Activated T-cell treated with anti-CD3 and anti-CD28 coated beads, Interleukin-2, amount 50 U/mL, for 72 hours (primary cell): Measurements from ENCODE around the gene RALBP1. TPM values are rescaled to one million over a fixed set of nuclear protein-coding genes. Genes with fewer than 3 reads are reported as not detected.
A peak's percentile ranks its signal among the peaks of the same experiment; 100 is the strongest.

Experiments
- ATAC-seq, 2 donors: fragments of 150-1000 bp; cut with Tn5 transposase; replicated peaks in 1 of 2; 2 replicates each; pipeline ENCODE4 v1.10.0; 2021; ENCODE audit warnings: moderate library complexity in 2 of 2, mild to moderate bottlenecking in 1 of 2
- DNase-seq, 2 donors: peaks; one replicate each; pipeline ENCODE4 v3.0.0; 2021 to 2022; ENCODE audit warnings: mixed read lengths in 1 of 2
- H3K27ac Mint-ChIP-seq: one replicate; pipeline ENCODE4 v1.8.0; 2022; ENCODE audit warnings: mild to moderate bottlenecking, moderate library complexity, mixed read lengths
- H3K27me3 Mint-ChIP-seq: one replicate; pipeline ENCODE4 v1.8.0; 2022; ENCODE audit warnings: low read depth, mixed read lengths
- H3K36me3 Mint-ChIP-seq, 2 donors: one replicate each; pipeline ENCODE4 v1.8.0; 2022; ENCODE audit warnings: mixed read lengths in 2 of 2, mild to moderate bottlenecking in 1 of 2; ENCODE audit not compliant: insufficient read depth in 2 of 2
- H3K4me1 Mint-ChIP-seq: one replicate; pipeline ENCODE4 v1.8.0; 2022; ENCODE audit warnings: low read depth, mixed read lengths
- H3K4me3 Mint-ChIP-seq, 2 donors: one replicate each; pipeline ENCODE4 v1.8.0; 2022; ENCODE audit warnings: mild to moderate bottlenecking in 2 of 2, mixed read lengths in 2 of 2, moderate library complexity in 2 of 2
- H3K9me3 Mint-ChIP-seq, 2 donors: one replicate each; pipeline ENCODE4 v1.8.0; 2022; ENCODE audit warnings: mixed read lengths in 2 of 2
- total RNA-seq, 2 donors: library from RNA; stranded (reverse); gene quantifications; one replicate each; pipeline ENCODE4 v1.2.3, GENCODE V29; 2022

The RALBP1 gene
- total RNA-seq, 2 donors from 2014 or later, result 48.4 to 58.7 TPM

DNA sequence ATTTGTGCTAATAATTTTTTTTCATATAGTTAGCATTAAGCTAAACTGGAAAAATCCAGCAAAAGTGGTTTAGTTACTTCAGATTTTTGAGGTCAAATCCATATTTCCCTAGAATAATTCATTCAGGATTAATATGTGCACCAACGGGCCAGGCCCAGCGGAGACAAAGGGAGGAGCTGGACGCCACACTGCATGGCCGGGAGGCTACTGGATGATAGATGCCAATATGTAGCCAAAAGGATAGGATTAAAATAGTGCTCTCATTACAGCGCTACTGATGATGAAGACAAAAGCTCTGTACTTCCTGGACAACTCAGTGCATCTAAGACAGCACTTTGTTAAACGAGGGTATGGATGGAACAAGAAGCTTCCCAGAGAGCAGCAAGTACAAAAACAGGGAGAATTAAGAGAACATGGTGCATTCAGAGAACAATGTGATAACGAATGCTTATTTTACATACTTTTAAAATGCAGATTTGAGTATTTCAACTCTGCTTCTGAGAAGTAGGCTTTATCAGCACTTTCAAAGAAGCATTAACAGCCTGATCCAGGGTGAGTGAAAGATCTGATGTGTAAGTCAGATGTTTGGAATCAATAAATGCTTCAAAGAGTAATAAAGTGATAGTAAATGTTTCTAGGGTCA lies 99.3 kb downstream of the RALBP1 start:
- no peaks in the 10 kb centered on the region for H3K9me3 Mint-ChIP-seq
- H3K27me3 Mint-ChIP-seq, result no peaks in the 10 kb centered on the region
- no peaks in the 10 kb centered on the region for H3K4me1 Mint-ChIP-seq
- no peak overlapping the region for H3K27ac Mint-ChIP-seq
- no peak overlapping the region for H3K4me3 Mint-ChIP-seq
- ATAC-seq (no peak), DNase-seq (no peak)
- H3K36me3 Mint-ChIP-seq, result peaks cover 1 to 2% of the 10 kb centered on the region in 2 donors

DNA sequence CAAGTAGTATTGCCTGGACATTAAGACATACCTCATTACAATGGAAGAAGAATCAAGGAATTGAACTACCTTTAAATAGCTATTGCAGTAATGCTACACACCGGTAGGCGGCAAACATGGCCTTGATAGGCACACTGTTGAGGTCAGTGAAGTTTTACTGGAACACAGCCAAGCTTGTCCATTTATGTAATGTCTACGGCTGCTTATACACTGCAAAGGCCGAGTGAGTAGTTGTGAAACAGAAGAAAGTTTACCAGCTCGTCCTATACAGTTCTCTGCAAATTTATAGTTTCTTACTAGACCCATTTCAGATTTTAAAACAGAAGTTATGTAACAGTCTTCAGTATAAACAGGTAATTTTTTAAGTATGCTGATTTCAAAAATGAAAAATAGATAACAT lies 100.2 kb downstream of the RALBP1 start:
- Mint-ChIP-seq H3K9me3 (no peaks in the 10 kb centered on the region), H3K4me3 (no peak overlapping the region), H3K36me3 (peaks cover 1 to 2% of the 10 kb centered on the region in 2 donors), H3K27ac (no peak overlapping the region), H3K4me1 (no peaks in the 10 kb centered on the region), H3K27me3 (no peaks in the 10 kb centered on the region)
- DNase-seq (peak; percentile 11), ATAC-seq (peak; percentile 36 to 43)

DNA sequence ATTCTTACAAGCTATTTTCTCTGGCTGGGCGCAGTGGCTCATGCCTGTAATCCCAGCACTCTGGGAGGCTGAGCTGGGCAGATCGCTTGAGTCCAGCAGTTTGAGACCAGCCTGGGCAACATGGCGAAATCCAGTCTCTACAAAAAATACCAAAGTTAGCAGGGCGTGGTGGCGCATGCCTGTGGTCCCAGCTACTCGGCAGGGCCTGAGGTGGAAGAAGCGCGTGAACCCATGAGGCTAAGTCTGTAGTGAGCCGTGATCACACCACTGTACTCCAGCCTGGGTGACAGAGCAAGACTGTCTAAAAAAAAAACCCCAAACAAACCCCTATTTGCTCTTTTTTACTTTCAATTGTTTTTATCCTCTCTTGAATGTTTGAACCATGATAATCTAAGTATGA lies 102.0 kb downstream of the RALBP1 start:
- Mint-ChIP-seq H3K27me3 (no peaks in the 10 kb centered on the region), H3K4me3 (no peak overlapping the region), H3K4me1 (no peaks in the 10 kb centered on the region), H3K36me3 (peaks cover 11 to 12% of the 10 kb centered on the region in 2 donors), H3K9me3 (peaks cover 0 to 2% of the 10 kb centered on the region in 2 donors), H3K27ac (no peak overlapping the region)
- ATAC-seq (no peak), DNase-seq (no peak)

DNA sequence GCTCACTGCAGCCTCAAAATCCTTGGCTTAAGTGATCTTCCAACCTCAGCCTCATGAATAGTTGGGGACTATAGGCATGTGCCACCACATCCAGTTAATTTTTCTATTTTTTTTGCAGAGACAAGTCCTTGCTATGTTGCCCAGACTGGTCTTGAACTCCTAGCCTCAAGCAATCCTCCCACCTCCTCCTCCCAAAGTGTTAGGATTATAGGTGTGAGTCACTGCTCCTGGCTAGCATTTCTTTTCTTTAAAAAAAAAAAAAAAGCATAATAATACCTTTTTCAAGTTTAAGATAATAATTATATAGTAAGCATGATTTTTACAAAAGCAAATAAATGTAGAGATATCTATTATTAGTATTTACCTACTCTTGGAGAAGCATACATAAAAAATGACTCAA lies 103.0 kb downstream of the RALBP1 start:
- Mint-ChIP-seq H3K36me3 (peaks cover 11 to 17% of the 10 kb centered on the region in 2 donors), H3K27me3 (no peaks in the 10 kb centered on the region), H3K27ac (no peak overlapping the region), H3K9me3 (peaks cover 0 to 2% of the 10 kb centered on the region in 2 donors), H3K4me1 (no peaks in the 10 kb centered on the region), H3K4me3 (no peak overlapping the region)
- ATAC-seq (no peak), DNase-seq (no peak)

DNA sequence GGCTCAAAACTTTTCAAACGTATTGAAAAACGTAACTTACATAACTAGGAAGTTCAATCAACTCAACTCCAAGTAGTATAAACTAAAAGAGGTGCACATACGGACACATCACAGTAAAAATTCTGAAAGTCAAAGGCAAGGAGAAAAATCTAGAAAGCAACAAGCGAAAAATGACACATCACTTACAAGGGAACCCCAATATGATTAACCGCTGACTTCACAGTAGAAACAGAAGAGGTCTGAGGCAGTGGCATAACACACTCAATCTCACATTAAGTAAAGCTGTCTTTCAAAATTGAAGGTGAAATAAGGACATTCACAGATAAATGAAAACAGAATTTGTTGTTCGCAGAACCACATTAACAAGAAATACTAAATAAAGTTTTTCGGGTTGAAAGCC lies 106.4 kb downstream of the RALBP1 start:
- Mint-ChIP-seq H3K36me3 (peaks cover 11 to 21% of the 10 kb centered on the region in 2 donors), H3K4me1 (no peaks in the 10 kb centered on the region), H3K9me3 (peaks cover 0 to 2% of the 10 kb centered on the region in 2 donors), H3K27me3 (no peaks in the 10 kb centered on the region), H3K4me3 (no peak overlapping the region), H3K27ac (no peak overlapping the region)
- ATAC-seq (no peak), DNase-seq (no peak)

DNA sequence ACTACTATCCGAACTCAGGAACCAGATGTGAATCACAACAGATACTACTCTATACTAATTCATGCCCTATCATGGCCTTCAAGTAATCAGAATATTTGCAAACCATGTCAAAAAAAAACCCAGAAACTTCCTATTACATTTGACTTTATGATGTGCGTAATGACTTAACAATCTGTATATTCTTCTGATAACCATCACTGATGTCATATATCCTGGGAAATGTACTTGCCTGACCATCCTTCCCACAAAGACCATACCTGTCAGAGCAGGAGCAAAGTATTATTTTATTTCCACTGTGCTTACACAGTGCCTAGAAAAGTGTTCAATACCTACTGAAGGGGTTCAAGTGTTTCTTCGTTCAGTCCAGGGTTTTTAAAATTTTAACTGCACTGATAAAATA lies 111.5 kb downstream of the RALBP1 start:
- H3K27me3 Mint-ChIP-seq, result no peaks in the 10 kb centered on the region
- no peak overlapping the region for H3K27ac Mint-ChIP-seq
- no peaks in the 10 kb centered on the region for H3K4me1 Mint-ChIP-seq
- DNase-seq (no peak), ATAC-seq (no peak)
- no peak overlapping the region for H3K4me3 Mint-ChIP-seq
- no peaks in the 10 kb centered on the region for H3K9me3 Mint-ChIP-seq
- peaks cover 5 to 11% of the 10 kb centered on the region in 2 donors for H3K36me3 Mint-ChIP-seq

Other genes starting within 250 kb of the RALBP1 start
- gene TWSG1, start 140.7 kb upstream of the RALBP1 start, total RNA-seq, result 10 to 100 TPM; 10.3 to 16.4 TPM
- 10 to 100 TPM; 17.5 to 23.7 TPM for gene PPP4R1, start 139.0 kb downstream of the RALBP1 start, total RNA-seq
- under 1 TPM; 0.42 to 0.82 TPM for gene RAB31, start 232.8 kb downstream of the RALBP1 start, total RNA-seq